ENCODE measurements around the gene NFXL1.

Gene NFXL1

GRCh38 chr4:47830265-47831025, 83.9 kb downstream of the NFXL1 start:
- no peak for DNase-seq

- no peak for DNase-seq
Observed at GRCh38 chr4:47829438-47829837, 84.9 kb downstream of the NFXL1 start.

- DNase-seq: no peak
Observed at GRCh38 chr4:47827343-47828047, 86.9 kb downstream of the NFXL1 start.

- DNase-seq: no peak
Observed at GRCh38 chr4:47824840-47825239, 89.5 kb downstream of the NFXL1 start.

- DNase-seq: no peak
Observed at GRCh38 chr4:47819178-47819577, 95.2 kb downstream of the NFXL1 start.

- no peak for DNase-seq
Observed at GRCh38 chr4:47817275-47817674, 97.1 kb downstream of the NFXL1 start.

- DNase-seq: no peak
Observed at GRCh38 chr4:47816748-47817147, 97.6 kb downstream of the NFXL1 start.

- no peak for DNase-seq
Observed at GRCh38 chr4:47814618-47815295, 99.6 kb downstream of the NFXL1 start.

- no peak for DNase-seq
Observed at GRCh38 chr4:47809654-47810203, 104.7 kb downstream of the NFXL1 start.

- DNase-seq: no peak
Observed at GRCh38 chr4:47804598-47804997, 109.8 kb downstream of the NFXL1 start.

- no peak for DNase-seq
Observed at GRCh38 chr4:47801481-47802002, 112.8 kb downstream of the NFXL1 start.

- DNase-seq: no peak
Observed at GRCh38 chr4:47798165-47798564, 116.2 kb downstream of the NFXL1 start.
